OCI-LY7 (cell line): ENCODE results near the gene KCNT1.

Experiments used
- CTCF ChIP-seq: fragments of 200-600 bp; sonication (generic); conservative IDR thresholded peaks from 2 replicates; pipeline ENCODE4 v1.5.1; 2014; ENCODE audit warnings: mild to moderate bottlenecking, antibody characterized with exemption, low read length, moderate library complexity, mixed read lengths
- EZH2phosphoT487 ChIP-seq: fragments of 200-600 bp; sonication (generic); IDR thresholded peaks from 2 replicates; pipeline ENCODE4 v1.6.1; 2018; ENCODE audit warnings: low read depth, borderline replicate concordance, mild to moderate bottlenecking, mixed run types, antibody characterized with exemption, low read length, moderate library complexity, mixed read lengths

- no peak for TF ChIP-seq CTCF
- TF ChIP-seq EZH2phosphoT487, result no peak
Measured at GRCh38 chr9:135835131-135835530, 133.1 kb downstream of the KCNT1 start.
